Immature natural killer cell (primary cell): ENCODE results near the gene CCNDBP1. TPM values are rescaled to one million over a fixed set of nuclear protein-coding genes. Genes with fewer than 3 reads are reported as not detected.

Source experiments
- polyA plus RNA-seq, 3 donors: library from polyadenylated mRNA; unstranded; fragments of 300-500 nt; fragmentation: Illumina TruSeq; gene quantifications; one replicate each; pipeline ENCODE4 v1.2.3, GENCODE V29; 2021

Gene CCNDBP1
- polyA plus RNA-seq, 3 donors from 2014 or later = 186 to 286 (median 197) TPM

Other genes starting within 250 kb of the CCNDBP1 start
- 10 to 100 TPM; 12.1 to 26.5 (median 15.1) TPM for gene UBR1, start 79.4 kb upstream of the CCNDBP1 start, polyA plus RNA-seq
- gene TMEM62, start 51.8 kb upstream of the CCNDBP1 start, polyA plus RNA-seq = 10 to 100 TPM in 2 of 3 donors, 1 to 10 TPM in 1; 9.3 to 12.7 (median 12.5) TPM
- gene EPB42, start 35.6 kb downstream of the CCNDBP1 start, polyA plus RNA-seq = not detected
- gene TGM5, start 81.5 kb downstream of the CCNDBP1 start, polyA plus RNA-seq = under 1 TPM in 1 of 3 donors, not detected in 2; 0.21 TPM
- gene TGM7, start 116.9 kb downstream of the CCNDBP1 start, polyA plus RNA-seq = not detected
- 1 to 10 TPM in 2 of 3 donors, under 1 TPM in 1; 0.40 to 2.5 (median 2.3) TPM for gene LCMT2, start 145.2 kb downstream of the CCNDBP1 start, polyA plus RNA-seq
- gene ZSCAN29, start 185.6 kb downstream of the CCNDBP1 start, polyA plus RNA-seq = 1 to 10 TPM in 2 of 3 donors, under 1 TPM in 1; 0.39 to 8.9 (median 4.1) TPM
- 10 to 100 TPM; 11.1 to 18.1 (median 11.7) TPM for gene TUBGCP4, start 185.7 kb downstream of the CCNDBP1 start, polyA plus RNA-seq